HG02571 (cell line): ENCODE data around the gene SGMS2.

Experiments used
- ATAC-seq: cut with Tn5 transposase; IDR thresholded peaks from one replicate; pipeline ENCODE4 v1.9.1; 2021; ENCODE audit warnings: mild to moderate bottlenecking, moderate library complexity; ENCODE audit not compliant: unreplicated experiment

SGMS2 gene

DNA sequence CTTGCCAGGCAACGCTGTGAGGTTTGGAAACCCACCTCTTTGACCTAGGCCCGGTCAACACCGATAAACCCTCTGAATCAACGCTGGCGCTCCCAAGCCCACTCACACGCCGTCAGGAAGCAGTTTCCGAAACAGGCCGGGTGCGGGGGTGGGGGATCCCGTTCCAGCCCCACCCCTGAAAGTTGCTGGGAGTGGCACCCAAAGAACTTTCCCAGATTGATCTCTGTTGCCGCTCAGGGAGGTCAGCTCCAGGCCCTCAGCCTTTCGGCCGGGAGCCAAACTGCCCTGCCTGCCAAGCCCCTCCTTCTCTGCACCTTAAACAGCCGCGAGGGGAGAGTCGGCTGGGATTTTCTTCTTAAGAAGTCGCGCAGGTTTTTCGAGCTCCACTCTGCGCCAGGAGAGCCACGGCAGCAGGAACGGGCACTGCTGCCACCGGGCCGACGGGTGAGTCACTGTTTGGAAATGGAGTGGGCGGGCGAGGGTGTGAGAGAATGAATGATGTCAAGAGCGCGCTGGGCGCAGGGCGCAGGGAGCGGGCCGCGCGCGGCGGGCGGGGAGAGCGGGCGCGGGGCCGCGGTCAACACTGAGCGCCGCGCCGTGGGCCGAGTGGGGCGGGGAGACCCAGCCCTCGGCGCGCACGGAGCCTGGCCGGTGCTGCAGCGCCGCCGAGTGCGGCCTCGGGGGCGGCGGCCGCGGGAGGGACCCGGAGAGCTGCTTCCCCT, at the start of gene SGMS2:
Gene SGMS2, plus strand, starts transcription at position 583 of the 722 bp plus-strand sequence. CDS start 70,622 bp downstream, outside the sequence.
- peak; percentile 73 for ATAC-seq

DNA sequence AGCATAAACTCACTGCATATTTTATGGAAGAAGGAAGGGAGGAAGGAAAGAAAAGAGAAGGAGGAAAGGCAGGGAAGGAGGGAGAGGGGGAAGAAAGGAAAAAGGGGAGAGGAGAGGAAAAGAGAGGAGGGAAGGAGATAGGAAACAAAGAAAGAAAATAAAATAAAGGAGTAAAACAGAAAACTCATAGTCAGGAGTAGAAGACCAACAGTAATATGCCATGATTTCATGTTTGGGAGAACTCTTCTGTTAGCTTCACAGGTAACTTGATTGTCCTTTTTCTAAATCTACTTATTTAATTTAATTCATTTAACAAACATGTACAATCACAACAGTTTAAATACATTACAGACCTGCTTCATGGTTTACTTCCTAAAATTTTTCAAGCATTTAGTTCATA, 46.8 kb upstream of the SGMS2 start:
- no peak for ATAC-seq

DNA sequence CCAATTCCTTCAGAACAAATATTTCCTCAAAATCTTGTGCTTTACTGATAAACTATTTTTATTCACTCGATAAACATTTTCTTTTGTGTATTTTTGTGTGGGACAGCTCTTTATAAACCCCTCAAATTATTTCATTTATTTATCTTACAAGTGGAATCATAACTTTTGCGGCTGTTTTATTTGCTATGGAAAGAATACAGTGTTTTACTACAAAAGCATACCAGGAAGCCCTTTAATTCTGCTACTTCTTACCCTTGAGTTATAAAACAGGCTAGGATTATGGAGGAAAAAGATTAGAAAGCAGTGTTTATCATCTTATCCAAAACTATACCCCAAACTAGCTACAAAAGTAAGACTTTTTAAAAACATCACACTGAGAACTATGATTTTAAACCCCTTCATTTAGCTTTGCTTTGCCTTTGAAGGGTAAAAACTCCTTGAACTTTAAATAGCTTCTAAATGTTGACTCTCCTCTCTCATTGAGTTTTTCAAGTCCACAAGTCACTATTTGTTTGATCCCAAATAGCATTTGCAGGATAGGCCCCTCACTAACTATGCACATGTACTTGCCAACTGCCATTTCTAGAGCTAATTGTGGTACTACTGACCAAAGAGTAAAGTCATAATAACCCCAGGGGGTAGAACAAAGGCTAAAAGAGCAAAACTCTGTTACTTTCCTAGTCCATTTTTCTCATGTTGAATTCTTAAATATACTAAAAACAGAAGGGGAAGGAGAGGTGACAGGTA, 45.8 kb upstream of the SGMS2 start:
- ATAC-seq, result no peak

DNA sequence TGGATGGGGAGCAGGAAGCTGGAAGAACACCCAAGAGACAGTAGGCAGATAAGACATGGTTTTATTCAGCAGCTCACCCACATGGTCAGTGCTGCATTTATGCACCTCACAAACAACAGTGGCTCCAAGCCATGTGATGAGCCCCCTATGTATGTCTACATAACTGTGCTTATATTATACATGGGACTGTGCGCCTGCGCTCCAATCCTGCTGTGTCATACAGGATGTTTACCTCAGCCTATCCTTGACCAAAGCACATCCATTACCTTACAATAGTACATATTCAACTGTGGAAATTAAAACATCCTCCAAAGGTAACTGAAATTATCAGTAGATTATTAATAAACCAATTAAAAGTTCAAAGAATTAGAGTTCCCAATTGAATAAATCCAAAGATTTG, 44.1 kb upstream of the SGMS2 start:
- no peak for ATAC-seq

DNA sequence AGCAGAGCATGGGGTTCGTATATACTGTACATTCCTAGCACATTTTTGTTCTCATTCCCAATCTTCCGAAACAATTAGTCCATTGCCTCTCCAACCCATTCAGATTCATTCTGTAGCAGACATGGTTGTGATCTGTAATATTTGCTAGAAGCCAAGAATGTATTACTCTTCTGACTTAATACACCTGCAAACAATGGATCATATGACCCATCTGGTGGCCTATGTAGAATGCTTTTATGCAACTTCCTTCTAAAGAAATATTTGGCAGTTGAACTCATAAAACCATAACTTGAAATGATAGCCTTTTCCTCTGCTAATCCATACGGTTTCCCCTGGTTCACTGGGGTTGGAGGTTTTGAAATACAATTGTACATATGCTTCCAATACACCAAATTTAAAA, 32.8 kb upstream of the SGMS2 start:
- ATAC-seq, result no peak

DNA sequence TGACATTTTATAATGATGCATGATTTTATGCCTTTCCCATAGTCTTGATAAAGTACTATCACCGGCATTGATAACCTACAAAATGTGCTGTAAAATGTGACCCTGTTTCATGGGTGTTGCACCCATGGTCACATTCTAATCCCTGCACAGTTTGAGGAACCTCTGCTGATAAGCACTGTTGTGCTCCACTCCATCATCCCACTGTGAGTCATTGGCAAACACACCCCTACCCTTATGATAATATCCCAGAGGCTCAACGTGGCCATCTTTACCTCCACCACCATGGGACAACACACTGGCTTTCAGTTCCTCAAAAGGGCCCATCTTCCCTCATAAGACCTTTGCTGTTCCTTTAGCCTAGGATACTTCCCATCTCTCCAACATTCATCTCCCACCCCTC, 32.0 kb upstream of the SGMS2 start:
- ATAC-seq, result no peak

DNA sequence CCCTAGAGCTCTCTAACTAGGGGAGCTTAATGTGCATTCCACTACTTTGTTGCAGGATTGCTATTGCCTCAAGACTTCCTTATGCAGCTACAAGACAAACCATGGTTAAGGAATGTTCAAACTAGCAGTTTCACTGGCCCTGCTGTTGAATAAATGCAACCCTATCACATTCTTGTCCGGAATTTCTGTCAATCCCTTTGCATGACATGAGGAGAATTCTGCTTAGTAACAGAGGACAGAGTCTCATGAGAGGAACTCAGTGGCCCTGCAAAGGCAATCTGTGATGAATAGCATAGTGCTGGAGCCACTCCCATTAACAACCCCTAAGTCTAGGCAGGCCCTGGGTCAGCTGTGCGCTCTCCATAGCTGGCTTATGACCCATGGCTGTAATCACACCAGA, 30.7 kb upstream of the SGMS2 start:
- no peak for ATAC-seq

DNA sequence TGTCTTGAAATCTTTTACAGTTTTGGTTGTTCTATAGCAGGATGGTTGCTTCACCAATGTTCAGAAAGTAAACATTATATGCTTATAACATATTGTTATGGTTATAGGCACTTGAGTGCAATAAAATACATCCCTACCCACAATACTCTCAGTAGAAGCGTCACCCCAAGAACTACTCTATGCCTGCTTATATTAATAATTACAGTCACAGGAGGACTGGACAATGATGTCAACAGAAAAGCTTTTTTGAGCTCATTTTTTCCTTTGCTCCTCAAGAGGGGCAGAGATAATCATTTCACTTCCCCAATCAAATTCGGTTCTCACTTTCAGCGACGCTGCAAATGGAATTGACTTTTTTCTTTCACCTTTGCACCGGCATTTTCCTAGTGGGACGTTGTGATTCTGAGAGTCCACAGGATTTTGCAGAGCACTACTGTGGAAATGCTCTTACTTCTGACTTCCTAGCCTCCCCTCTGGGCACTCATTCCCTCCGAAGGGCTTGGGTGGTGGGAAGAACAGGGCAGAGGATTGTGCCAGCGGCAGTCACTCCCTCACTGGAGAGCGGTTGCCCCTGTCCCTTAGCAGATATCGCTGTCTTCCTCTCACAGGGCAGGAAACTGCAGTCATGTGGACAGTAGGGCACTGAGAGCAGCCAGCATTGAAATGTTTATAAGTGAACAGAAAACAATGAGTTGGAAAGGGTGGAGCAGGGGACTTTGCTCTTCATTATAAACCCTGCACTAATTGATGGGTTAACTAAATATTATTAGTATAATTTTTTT, 24.9 kb upstream of the SGMS2 start:
- ATAC-seq, result no peak

DNA sequence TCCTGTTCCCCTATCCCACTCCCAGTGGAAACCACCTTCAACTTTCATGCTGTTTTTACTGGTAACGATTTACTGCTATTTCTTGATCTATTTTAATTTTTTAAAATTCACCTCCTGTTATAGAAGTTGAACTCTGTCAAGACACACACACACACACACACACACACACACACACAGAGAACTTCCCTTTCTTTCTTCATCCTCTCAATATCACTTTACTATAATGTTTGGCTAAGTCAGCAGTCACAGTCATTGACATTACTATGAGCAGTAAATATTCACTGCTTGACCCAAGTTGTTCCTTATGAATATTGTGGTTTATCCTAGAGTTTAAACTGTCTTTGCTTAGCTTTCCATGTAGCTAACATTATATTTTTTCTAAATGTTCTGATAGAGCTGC, 24.0 kb upstream of the SGMS2 start:
- no peak for ATAC-seq

DNA sequence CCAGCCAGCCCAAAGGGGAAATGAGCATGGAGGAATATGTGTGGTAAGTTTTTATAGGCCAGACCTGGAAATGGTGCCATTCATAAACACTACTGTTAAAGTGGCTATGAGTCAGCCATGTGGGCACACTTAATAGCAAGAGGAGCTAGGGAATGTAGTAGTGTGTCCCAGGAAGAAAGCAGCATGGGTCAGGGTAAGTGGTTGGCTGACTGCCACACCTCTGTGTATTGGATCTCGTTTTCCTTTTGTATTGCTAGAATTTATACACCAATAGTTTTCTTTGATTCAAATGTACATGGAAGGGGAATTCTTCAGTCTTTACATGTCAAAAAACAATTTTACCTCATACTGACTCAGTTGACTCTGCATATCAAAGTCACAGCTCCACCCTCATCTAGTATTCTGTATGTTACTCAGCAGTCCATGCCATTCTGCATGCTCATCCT, 22.9 kb upstream of the SGMS2 start:
- ATAC-seq, result no peak

DNA sequence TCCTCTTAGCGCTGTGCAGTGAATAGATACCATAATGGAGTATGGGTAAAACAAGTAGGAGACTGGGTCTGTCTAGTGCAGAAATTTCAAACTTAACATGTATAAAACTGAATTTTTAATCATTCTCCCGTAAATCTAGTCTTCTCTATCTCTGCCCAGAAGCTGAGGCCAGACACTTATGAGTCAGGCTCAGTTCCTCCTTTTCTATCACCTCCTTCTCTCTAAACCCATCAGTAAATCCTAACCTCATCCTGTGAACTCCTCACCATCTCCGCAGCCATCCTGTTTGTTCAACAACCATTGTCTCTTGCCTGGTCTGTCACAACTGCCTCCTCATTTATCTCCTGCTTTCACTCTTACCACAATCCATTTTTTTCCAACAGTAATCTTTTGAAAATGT, 19.8 kb upstream of the SGMS2 start:
- no peak for ATAC-seq

DNA sequence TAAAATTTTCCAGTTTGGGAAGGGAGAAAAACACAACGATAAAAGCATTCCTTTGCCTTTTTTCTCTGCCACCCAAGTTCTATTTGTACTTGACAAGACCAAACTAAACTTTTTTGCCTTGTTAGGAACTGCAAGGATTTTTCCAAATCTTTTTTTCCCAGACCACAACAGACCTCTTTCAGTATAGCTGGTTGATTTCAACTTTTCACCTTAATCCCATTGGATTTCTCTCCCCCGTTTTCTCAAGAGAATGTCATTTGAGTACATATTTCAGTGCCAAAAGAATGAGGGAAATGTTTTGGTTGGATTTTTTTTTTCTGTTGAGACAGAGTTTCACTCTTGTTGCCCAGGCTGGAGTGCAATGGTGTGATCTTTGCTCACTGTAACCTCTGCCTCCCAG, 18.5 kb upstream of the SGMS2 start:
- ATAC-seq, result no peak

DNA sequence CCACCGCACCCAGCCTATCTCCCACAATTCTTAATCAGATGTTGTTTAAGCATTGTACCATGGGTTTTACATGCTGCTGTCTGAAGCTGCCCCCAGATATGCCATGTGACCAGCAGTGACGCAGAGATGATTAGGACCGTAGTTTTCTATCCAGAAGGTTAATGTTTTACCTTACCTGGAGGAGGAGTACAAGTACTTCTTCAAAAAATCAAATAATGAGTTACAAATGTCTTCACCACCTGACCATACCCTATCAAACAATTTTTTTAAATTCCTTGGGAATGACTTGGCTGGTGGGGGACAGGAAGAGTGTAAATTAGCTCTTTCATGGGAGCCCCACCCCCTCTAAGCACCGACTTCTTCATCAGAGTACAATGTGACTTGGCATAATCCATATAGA, 16.2 kb upstream of the SGMS2 start:
- ATAC-seq, result no peak

DNA sequence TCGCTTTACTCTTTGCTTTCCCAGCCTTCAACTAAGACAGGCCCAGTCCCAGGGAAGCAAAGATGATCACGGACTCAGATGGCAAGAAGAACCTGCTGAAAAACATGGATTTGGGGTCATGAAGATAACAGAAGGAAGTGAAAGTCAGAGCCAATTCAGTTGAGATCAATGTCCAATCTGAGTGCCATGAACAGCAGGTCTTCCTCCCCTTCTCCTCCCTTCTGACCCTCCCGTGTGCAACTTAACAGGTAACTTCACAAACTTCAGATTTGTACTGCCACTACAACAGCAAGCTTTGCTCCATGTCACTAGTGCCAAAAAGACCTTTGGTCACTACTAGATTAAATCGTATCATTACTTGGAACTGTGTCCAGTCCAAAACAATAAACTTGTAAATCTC, 15.5 kb upstream of the SGMS2 start:
- no peak for ATAC-seq

DNA sequence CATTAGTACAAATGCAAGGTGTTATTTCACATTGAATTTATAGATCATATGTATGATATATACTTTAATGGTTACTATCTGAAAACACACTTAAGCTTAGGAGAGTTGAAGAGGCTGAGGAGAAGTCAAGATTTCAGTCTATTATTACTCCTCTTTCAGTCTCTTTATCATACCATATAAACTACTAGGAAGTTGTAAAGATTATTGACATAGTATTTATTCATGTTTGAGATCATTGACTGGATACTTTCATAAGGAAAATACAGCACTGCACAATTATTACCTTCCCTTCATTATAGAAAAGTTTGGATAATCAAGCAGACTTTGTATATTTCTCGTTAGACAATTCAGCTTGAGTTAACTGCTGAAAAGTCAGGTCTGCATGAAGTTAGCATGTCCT, 10.0 kb upstream of the SGMS2 start:
- ATAC-seq, result no peak

DNA sequence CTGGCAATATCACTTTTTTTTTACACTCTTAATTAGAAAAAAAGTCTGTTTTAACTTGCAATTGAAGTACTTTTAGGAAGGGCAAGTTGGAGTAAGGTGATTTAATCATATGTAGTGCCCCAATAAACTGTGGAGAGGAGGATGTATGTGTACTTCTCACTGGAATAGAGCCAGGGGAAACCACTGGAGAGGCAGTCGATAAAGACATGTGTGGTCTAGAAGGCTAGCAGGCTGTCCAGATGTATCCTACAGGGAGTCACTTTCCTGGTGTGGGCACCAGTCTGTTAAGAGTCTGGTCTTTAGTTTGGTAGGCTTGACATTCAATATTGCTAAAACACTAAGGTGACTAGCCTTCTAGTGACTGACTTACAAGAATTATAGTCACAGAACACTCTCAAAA, 9.6 kb upstream of the SGMS2 start:
- ATAC-seq, result no peak

DNA sequence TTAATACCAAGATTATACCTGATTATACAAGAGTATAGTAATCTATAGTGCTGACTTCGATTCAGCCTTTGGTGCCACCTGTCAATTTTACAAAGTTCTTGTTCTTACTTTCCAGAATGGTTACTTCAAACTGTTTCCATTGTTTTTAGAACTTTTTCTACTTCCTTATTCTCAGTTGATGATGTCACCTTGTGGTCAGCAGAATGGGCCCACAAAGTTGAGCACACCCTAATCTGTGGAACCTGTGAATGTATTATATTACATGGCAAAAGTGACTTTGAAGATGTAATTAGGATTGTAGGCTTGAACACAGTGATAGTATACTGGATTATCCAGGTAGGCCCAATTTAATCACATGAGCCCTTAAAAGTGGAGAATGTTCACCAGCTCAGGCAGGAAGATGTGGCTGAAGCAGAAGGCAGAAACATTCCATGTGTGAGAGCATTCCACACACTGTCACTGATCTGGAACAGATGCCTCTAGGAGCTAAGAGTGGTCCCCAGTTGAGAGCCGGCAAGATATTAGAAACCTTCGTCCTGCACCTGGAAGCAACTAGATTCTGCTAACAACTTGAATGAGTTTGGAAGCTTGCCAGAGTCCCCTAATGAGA, 6.3 kb upstream of the SGMS2 start:
- ATAC-seq, result no peak

DNA sequence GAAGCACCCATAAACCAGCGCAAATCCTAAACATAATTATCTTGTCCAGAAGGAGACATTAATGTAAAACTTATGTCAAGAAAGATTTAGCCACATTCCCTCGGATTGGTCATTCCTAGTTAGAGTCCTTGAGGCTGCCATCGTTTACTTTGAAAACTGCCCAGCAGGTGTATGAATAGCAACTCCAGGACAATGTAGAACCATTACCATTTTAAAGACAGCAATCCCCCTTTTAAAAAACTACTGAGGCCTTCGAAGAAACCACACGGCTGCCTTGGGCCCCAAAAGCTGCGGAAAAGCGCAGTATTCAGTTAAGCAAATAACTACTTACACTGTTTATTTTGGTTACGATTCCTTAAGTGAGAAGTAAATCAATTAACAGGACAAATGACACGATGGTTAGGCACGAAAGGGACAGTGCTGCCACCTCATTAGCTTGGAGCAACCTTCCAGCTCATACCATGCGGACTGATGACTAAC, 822 bp upstream of the SGMS2 start:
- no peak for ATAC-seq

DNA sequence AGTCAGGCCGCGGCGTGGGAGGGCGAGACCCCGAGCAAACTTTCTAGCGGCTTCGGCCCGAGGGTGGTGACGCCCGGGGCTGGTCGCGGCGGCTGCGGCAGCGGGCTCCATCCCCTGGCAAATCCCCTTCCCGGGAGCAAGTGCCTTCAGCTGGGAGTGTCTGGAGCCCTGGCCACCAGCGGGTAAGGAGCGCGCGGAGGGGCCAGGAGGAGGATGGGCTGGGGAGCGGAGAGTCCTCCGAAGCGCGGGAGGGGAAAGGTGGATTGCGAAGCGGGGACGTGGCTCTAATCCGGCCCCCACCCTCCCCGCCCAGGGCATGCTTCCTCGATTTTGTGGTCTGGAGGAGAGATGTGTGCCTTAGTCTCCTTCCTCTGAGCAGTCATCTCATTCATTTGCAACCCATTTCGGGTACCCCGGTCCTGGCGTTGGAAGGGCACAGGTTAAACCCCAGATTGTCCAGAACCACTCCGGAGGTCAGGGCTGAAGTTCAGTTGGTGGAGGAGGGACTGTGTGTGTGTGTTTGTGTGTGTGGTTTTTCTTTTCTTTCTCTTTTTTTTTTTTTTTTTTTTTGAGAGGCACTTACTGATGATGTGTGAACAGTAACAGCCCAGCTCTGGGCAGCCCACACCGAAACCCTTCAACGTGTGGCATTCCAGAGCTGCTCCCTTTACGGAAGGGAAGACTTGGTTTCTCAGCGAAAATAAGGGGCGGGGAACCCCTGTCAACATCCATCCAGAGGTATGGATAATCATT, 516 bp downstream of the SGMS2 start:
- ATAC-seq, result peak; percentile 36

DNA sequence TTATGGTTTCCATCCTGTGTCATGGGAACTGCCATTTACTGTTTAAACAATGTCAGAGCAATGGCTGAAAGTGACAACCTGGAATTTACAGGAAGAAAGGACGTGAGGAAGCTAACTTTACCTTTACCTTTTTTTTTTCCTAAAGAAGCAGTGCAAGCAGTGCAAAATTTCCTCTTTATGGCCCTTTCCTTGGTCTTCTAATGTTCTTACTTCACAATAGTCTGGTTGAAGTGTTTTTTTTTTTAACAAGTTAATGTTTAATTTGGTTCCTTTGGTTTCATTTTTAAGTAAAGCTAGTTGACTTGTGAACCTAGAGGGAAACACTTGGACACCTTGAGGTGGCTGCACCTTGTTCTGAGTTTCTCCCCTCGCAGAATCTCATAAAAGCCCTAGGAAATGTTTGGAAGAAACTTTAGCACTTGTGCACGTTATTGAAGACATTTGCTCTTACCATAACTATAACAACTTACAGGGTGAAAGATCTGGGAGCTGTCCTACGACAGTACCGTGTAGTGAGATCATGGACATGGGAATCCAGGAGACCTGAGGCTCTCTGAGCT, 1.8 kb downstream of the SGMS2 start:
- no peak for ATAC-seq
